T-helper 2 cell treated with Interferon-gamma antibody and Interleukin-4, amounts not matched to agents 5 μg/mL and 100 μg/mL, for 36 hours (primary cell): ENCODE measurements around the gene F12.
"Not testable (repeated sequence)": the region's sequence is repeated elsewhere in the genome, so short reads cannot be mapped to it uniquely, and the experiment has no call there.

Experiments
- DNase-seq: peaks from one replicate; pipeline ENCODE4 v3.0.0; 2021; ENCODE audit warnings: low spot score
- H3K27ac Mint-ChIP-seq: one replicate; pipeline ENCODE4 v1.8.0; 2021; ENCODE audit warnings: mild to moderate bottlenecking, mixed read lengths
- H3K27me3 Mint-ChIP-seq: one replicate; pipeline ENCODE4 v1.8.0; 2021; ENCODE audit warnings: low read depth, mixed read lengths
- H3K36me3 Mint-ChIP-seq: one replicate; pipeline ENCODE4 v1.8.0; 2021; ENCODE audit warnings: low read depth, mixed read lengths
- H3K4me1 Mint-ChIP-seq: one replicate; pipeline ENCODE4 v1.8.0; 2021; ENCODE audit warnings: low read depth, mixed read lengths
- H3K4me3 Mint-ChIP-seq: one replicate; pipeline ENCODE4 v1.8.0; 2022; ENCODE audit warnings: mild to moderate bottlenecking, moderate library complexity, mixed read lengths
- H3K9me3 Mint-ChIP-seq: one replicate; pipeline ENCODE4 v1.8.0; 2021; ENCODE audit warnings: mixed read lengths

F12 gene

DNA sequence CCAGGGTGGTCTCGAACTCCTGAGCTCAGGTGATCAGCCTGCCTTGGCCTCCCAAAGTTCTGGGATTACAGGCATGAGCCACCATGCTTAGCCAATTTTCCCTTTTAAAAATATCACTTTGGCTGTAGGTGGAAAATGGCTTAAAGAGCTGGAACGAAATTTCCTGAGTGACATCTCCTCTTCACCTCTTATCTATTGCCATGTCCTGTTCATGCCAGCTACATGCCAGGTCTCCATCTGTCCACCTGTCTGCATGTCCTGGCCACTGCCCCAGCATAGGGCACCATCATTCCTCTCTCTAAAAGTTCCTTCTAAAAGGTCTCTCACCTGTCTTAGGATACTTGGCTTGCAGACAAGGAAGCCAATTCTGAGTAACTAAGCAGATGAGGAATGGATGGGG is 14.3 kb upstream of the F12 start:
- H3K36me3 Mint-ChIP-seq, result peaks cover 15% of the 10 kb centered on the region
- H3K4me3 Mint-ChIP-seq, result no peak overlapping the region
- no peak for DNase-seq
- peaks cover 2% of the 10 kb centered on the region for H3K27me3 Mint-ChIP-seq
- peaks cover 30% of the 10 kb centered on the region for H3K4me1 Mint-ChIP-seq
- H3K27ac Mint-ChIP-seq, result no peak overlapping the region
- no peaks in the 10 kb centered on the region for H3K9me3 Mint-ChIP-seq

DNA sequence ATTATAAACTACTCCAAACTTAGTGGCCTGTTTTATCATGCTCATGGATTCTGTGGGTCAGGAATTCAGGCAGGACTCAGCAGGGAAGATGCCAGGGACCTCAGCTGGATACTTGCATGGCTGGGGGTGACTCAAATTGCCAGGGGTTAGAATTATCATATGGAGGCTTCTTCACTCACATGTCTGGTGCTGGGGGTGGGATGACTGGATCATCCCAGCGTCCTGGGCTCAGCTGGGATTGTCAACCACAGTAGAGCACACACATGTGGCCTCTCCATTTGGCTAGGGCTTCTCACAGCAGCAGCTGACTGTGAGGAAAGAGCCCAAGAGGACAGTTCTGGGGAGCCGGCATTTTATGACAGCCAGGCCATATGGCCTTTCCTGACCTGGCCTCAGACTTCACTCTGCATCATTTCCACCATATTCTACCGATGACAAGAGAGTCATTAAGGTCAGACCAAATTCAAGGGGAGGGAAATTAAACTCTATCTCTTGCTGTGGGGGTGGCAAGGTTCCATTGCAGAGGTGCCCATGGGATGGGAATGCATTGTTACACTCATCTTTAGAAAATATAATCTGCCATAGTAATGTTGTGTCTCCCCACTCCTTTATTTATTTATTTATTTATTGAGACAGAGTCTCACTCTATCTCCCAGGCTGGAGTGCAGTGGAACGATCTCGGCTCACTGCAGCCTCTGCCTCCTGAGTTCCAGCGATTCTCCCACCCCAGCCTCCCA is 11.9 kb upstream of the F12 start:
- no peaks in the 10 kb centered on the region for H3K36me3 Mint-ChIP-seq
- H3K27ac Mint-ChIP-seq, result no peak overlapping the region
- no peak overlapping the region for H3K4me3 Mint-ChIP-seq
- no peaks in the 10 kb centered on the region for H3K9me3 Mint-ChIP-seq
- DNase-seq, result no peak
- H3K4me1 Mint-ChIP-seq, result peaks cover 18% of the 10 kb centered on the region
- peaks cover under 1% of the 10 kb centered on the region for H3K27me3 Mint-ChIP-seq

DNA sequence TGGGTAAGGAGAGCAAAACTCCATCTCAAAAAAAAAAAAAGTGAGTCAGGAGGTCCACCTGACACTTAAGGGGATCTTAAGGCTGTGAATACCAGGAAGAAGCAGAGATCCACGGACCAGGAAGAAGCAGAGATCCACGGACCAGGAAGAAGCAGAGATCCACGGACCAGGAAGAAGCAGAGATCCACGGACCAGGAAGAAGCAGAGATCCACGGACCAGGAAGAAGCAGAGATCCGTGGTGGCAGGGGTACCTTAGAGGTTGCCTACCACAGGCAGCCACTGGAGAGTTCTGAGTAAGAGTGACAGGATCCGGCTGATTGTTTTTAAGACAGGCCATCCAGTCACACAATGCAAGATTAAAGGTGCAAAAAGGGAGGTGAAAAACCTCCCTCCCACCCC is 11.1 kb upstream of the F12 start:
- H3K9me3 Mint-ChIP-seq, DNase-seq, H3K36me3 Mint-ChIP-seq, H3K27ac Mint-ChIP-seq, H3K27me3 Mint-ChIP-seq, H3K4me3 Mint-ChIP-seq: not testable (repeated sequence)
- peaks cover 14% of the 10 kb centered on the region for H3K4me1 Mint-ChIP-seq

DNA sequence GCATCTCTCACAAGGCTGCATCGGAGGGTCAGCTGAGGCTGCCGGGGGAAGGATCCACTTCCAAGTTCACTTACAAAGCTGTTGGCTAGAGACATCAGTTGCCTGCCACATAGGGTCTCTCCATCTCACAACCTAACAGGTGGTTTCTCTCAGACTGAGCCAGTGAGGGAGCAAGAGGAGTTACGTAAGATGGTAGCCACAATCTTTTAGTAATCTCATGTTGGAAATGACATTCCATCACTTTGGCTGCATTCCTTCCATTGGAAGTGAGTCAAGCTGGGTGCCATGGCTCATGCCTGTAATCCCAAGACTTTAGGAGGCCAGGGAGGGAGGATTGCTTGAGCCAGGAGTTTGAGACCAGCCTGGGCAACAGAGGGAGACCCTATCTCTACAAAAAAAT is 9.7 kb upstream of the F12 start:
- DNase-seq, result no peak
- Mint-ChIP-seq H3K36me3 (no peaks in the 10 kb centered on the region), H3K4me1 (peaks cover 6% of the 10 kb centered on the region), H3K27ac (no peak overlapping the region), H3K4me3 (no peak overlapping the region), H3K9me3 (no peaks in the 10 kb centered on the region), H3K27me3 (no peaks in the 10 kb centered on the region)

- H3K4me1 Mint-ChIP-seq, result peaks cover 14% of the 10 kb centered on the region
- H3K9me3 Mint-ChIP-seq, H3K27ac Mint-ChIP-seq: not testable (repeated sequence)
Observed at GRCh38 chr5:177417081-177417480, 7.7 kb upstream of the F12 start.

DNA sequence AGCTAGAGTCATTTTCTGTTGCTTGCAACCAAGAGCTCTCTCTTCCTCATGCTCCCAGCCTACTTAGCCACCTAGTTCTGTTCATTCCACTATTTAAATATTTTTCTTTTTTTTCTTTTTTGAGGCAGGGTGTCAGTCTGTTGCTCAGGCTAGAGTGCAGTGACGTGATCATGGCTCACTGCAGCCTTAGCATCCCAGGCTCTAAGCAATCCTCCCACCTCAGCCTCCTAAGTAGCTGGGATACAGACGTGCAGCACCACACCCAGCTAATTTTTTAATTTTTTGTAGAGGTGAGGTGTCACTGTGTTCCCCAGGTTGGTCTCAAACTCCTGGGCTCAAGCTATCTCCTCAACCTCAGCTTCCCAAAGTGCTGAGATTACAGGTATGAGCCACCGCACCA is 5.1 kb upstream of the F12 start:
- Mint-ChIP-seq H3K27me3 (no peaks in the 10 kb centered on the region), H3K4me3 (no peak overlapping the region), H3K4me1 (peaks cover 24% of the 10 kb centered on the region), H3K27ac (no peak overlapping the region), H3K36me3 (no peaks in the 10 kb centered on the region), H3K9me3 (no peaks in the 10 kb centered on the region)
- DNase-seq, result no peak

More at GRCh38 chr5:177417081-177417480, 7.7 kb upstream of the F12 start:
- H3K36me3 Mint-ChIP-seq, DNase-seq, H3K4me3 Mint-ChIP-seq, H3K27me3 Mint-ChIP-seq: not testable (repeated sequence)

DNA sequence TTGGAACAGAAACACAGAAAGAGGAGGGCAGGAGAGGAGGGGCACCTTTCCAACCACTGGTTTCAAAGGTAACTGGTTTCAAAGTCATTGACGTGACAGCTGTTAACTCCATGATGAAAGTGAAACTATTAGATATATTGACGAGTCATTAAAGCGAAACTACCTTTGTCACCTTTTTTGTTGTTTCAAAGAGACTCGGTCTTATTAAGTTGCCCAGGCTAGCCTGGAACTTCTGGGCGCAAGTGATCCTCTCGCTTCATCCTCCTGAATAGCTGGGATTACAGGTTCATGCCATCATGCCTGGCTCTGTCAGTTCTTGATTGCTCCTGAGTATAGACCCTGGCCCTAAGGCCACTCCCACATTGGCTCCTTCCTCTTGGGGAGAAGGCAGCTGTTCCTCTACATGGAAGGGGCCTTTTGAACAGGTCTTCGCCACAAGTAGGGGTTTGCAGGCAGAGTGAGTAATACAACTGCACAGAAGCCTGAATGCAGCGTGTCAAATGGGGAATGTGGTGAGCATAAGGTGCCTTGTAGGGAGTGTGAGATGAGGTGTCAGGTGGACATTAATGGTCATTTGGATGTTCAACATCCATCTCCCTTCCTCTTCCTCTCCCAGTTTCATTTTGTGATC is 3.4 kb upstream of the F12 start:
- Mint-ChIP-seq H3K4me1 (peaks cover 24% of the 10 kb centered on the region), H3K27ac (no peak overlapping the region)

GRCh38 chr5:177410575-177410974 is 1.2 kb upstream of the F12 start:
- Mint-ChIP-seq H3K27ac (peak overlapping the region; percentile 37), H3K9me3 (no peaks in the 10 kb centered on the region), H3K27me3 (peaks cover 1% of the 10 kb centered on the region), H3K4me1 (peaks cover 24% of the 10 kb centered on the region), H3K36me3 (no peaks in the 10 kb centered on the region), H3K4me3 (no peak overlapping the region)
- DNase-seq, result no peak

More for the DNA sequence above, 3.4 kb upstream of the F12 start:
- Mint-ChIP-seq H3K36me3 (no peaks in the 10 kb centered on the region), H3K9me3 (no peaks in the 10 kb centered on the region), H3K27me3 (peaks cover 1% of the 10 kb centered on the region), H3K4me3 (no peak overlapping the region)
- DNase-seq, result no peak

DNA sequence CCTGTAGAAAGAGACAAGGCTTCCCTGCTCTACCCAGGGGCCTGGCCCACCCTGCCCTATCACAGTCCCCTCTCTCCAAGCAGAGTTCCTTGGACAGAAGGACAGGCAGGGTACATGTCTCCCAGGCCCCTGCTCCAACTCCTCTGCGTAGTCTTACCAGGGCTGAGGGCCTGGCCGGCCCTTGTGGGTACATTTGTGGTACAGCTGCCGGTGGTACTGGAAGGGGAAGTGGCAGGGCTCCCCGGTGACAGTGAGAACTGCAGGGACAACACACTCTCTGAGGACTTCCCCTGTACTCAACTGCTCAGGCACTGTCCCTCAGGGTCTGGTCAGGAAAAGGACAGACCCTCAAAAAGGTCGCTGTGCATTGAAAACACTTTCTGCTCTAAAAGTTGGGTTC is 3.6 kb downstream of the F12 start:
- no peak overlapping the region for H3K4me3 Mint-ChIP-seq
- peaks cover 24% of the 10 kb centered on the region for H3K27me3 Mint-ChIP-seq
- H3K9me3 Mint-ChIP-seq, result no peaks in the 10 kb centered on the region
- DNase-seq, result no peak
- H3K4me1 Mint-ChIP-seq, result peaks cover 21% of the 10 kb centered on the region
- H3K36me3 Mint-ChIP-seq, result no peaks in the 10 kb centered on the region
- H3K27ac Mint-ChIP-seq, result no peak overlapping the region

DNA sequence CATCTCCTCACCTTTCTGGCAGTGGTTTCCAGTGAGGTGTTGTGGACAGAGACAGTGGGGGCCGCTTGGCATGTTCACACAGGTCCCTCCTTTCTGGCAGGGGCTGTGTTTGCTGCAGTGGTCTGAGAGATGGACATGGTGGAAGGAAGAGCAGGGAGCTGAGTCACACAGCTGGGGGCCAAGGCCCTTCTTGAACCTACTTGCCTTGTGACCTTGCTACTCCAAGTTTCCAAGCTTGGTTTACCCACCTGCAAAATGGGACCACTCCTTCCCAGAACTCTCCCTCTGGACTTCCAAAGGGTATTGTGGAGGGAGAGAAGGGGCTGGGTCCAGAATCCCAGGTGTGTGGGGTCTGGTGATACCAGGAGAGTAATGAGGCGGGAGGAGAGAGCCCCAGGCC is 4.1 kb downstream of the F12 start:
- H3K27me3 Mint-ChIP-seq, result peaks cover 24% of the 10 kb centered on the region

DNA sequence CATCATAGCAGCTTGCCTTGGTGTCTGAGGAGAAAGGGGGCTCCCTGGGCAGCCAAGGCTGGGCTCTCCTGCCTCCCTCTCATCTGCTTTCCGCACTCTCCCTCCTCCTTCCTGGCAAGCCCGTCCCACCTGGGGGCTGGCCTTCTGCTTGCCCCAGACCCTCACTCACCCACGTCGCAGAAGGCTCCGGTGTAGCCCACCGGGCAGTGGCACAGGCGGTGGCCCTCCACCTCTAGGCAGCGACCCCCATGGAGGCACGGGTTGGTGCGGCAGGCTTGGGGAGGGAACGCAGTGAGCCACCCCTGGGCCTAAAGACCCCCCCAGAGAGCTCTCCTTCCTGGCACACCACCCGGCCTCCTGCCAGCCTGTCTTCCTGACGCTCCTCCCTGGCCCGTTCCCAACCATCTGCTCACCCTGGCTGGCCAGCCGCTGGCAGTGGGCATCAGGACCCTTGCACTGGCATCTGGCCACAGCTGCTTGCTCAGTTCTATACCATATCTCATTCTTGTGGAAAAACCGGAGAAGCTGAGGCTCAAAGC is 4.7 kb downstream of the F12 start:
- Mint-ChIP-seq H3K27me3 (peaks cover 24% of the 10 kb centered on the region), H3K9me3 (no peaks in the 10 kb centered on the region), H3K27ac (peak overlapping the region; percentile 36), H3K4me1 (peaks cover 16% of the 10 kb centered on the region), H3K4me3 (peak overlapping the region; percentile 59), H3K36me3 (no peaks in the 10 kb centered on the region)
- DNase-seq, result no peak

More for the DNA sequence above, 4.1 kb downstream of the F12 start:
- Mint-ChIP-seq H3K36me3 (no peaks in the 10 kb centered on the region), H3K4me1 (peaks cover 16% of the 10 kb centered on the region), H3K4me3 (no peak overlapping the region), H3K27ac (no peak overlapping the region), H3K9me3 (no peaks in the 10 kb centered on the region)
- no peak for DNase-seq

GRCh38 chr5:177403792-177404640 is 5.3 kb downstream of the F12 start:
- no peaks in the 10 kb centered on the region for H3K9me3 Mint-ChIP-seq
- DNase-seq, result peak; percentile 83
- peak overlapping the region; percentile 83 for H3K4me3 Mint-ChIP-seq
- peak overlapping the region; percentile 20 for H3K27ac Mint-ChIP-seq
- H3K4me1 Mint-ChIP-seq, result peaks cover 16% of the 10 kb centered on the region
- peaks cover 24% of the 10 kb centered on the region for H3K27me3 Mint-ChIP-seq
- no peaks in the 10 kb centered on the region for H3K36me3 Mint-ChIP-seq

- Mint-ChIP-seq H3K4me1 (peaks cover 16% of the 10 kb centered on the region), H3K27ac (peak overlapping the region; percentile 26), H3K4me3 (peak overlapping the region; percentile 83), H3K9me3 (no peaks in the 10 kb centered on the region), H3K27me3 (peaks cover 24% of the 10 kb centered on the region), H3K36me3 (no peaks in the 10 kb centered on the region)
- peak; percentile 39 for DNase-seq
Observed at GRCh38 chr5:177403102-177403791, 6.1 kb downstream of the F12 start.
